ENCODE measurements around the gene GBX1.

The GBX1 gene

DNA sequence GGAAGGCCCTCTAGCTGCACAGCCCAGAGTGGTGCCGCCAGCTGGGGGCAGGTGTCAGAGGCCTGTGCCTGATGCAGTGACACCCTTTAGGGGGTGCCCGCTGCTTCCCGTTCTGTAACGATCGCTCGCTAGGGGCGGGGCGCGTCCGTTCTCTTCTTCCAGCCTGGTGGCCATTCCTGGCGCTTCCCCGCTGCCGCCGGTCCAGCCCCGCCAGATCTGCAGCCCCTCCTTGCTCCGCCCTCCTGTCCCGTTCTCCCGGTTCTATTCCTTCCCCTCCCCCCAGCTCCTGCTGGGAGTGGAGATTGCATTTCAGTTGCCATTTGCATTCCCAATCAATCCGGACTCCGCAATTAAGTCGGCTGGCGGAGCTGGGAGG, 42.0 kb downstream of the GBX1 start:
- DNase-seq = no peak

DNA sequence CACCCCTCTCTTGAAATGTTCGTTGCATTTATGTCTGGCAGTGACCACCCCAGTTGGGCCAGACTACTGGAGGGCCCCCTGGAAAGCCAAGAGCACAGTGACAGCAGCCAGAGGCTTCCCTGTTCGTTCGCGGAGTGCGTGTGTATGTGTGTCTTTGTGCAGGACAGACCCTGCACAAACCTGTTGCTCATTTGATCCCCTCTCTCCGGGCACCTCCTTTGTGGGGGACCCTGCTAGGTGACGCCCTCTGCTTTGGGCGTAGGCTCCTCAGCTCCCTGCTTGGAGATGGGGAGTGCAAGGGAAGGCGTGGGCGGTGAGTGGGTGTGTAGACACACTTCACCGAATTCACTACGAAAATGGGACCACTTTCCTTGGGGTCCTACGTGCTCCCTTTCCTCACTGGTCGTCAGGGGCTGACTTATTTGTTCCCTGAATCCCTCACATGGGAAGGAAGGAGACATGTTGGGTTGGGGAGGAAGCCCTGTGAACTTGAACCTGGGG, 42.5 kb downstream of the GBX1 start:
- no peak for DNase-seq

DNA sequence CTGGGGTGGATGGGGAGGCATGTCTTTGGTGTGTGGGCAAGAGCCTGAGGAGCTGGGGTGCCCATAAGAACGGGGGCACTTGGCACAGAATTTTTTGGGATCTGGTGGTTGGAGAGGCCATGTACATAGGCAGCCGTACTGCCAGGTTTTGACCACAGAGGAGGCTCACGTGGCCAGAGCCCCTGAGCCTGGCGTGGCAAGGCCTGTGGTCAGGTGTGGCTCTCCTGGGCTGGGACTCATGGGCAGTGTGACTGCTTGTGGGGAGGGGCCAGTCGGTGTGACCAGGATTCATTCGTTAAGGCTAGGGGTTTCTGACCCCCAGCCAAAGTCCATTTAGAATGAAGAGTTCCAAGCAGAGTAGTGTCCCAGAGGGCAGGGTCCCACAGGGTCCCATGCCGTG, 43.0 kb downstream of the GBX1 start:
- DNase-seq = no peak

DNA sequence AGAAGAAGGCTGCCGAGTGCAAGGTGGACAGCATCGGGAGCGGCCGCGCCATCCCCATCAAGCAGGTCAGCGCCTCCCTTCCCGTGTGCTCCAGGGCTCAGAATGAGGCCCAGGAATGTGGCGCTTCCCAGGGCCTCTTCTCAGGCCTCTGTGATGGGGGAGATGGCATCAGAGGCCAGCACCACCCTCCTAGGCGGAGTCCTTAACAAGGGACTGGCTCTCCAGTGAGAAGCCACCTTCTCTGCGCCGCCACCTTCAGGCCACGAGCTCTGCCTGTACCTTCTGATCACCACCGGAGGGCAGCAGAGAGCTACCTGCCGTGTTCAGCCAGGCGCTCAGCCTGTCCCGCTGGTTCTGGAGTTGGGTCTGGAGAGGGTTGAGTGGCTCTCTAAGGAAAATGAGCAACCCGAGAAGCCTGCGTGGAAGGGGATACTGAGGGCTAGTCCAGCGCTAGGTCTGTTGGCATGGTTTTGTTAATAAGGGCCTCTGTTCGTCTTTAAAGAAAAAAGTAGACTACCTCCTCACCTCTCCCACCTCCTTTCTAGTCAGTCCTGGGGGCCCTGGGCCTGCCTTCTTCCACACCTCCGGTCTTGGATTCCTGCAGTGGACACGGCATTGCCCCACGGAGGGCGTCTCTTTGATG, 43.6 kb downstream of the GBX1 start:
- peak; percentile 82 for DNase-seq

DNA sequence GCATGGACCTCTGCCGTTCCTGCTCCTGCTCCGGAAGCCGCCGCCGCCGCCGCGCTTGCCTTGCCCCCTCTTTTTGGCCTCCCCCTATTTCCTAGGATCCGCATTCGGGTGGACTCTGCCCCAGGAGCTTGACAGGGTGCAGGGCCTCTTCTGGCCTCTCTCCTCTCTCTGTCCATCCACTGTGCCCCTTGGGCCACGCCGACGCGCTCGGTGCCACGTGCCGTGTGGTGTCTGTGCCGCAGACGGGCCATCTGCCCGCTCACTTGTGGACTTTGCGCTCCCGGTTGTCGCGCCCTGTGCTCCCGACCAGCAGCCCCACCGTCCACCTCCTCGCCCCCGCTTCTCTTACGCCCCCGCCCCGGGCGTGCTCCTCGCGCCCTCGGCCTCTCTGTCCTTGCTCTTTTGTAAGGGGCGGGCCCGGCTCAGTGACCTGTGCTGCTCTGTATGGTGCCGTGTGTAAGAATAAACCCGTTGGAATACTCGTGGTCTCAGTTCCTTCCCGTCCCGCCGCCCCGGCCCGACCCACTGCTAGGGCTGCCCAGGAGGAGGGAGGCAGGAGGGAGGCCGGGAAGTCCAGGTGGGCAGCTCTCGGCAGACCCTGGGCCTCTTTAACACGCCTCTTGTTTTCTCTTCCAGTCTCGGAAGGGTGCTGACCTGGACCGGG, 44.2 kb downstream of the GBX1 start:
- no peak for DNase-seq

DNA sequence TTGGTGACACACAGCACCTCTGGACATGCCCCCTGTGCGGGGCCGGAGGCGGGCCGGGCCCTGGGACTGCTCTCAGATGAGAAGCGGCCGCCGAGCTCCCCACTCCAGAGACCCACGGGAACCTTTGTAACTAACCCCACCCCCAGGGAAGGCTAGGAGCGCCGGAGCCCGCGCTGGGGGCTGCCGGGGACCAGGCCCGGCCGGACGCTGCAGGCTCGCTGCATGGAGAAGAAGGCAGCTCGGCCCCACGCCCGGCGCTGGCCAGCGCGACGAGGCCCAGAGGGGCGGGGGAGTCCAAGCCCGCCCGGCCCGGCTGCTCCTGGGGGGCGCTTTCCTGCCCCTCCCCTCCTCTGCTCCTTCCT, 44.7 kb downstream of the GBX1 start:
- DNase-seq = no peak

DNA sequence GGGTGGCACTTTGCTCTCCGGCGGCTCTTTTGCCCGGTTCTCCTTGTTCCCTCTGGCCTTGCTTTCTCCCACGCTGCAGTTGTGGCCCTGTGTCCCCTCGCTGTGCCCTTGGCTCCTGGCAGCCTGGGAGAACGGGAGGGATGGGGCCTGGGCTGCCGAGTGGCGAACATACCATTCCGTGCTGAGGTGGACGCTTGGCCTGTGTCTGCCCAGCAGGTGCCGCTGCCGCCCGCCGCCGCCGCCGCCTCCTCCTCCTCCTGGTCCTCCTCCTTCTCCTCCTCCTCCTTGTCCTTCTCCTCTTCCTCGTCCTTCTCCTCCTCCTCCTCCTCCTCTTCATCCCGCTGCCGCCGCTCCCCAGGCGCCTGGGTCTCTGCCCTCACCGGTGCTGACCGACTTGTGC, 45.2 kb downstream of the GBX1 start:
- DNase-seq = no peak

DNA sequence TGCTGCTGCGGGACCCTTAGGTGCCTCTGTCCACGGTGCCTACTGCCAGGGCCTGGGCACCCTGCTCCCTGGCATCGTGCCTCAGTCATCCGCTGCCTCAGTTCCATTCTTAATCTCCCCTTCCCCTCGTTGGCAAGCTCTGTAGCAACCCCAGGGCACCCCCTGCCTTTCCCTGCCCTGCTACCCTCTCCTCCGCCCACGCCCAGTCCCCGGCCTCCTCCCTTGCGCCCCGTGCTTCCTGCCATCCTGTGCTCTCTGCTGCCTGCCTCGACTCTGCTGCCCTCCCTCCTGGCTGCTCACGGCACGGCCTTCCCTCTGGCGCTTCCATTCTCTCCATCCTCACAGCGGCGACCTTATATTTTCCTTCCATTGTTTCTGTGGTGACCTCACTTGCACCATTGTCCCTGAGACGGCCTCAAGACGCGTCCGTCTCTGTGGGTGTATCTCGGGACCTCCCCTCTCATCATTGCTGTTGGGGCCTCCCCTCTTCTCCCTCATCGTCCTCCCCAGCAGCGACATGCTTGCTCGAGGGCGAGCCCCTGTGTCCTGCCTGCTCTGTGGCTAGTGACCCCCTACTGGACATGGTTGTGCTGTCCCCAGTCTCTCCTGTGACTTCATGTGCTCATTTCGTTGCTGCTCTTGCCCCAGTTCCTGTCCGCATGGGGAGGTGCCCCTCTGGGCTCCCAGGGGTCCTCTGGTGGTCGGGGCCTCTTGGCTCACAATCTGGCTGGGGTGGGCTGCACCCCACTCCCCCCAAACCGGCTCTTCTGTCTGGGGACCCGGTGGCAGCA, 45.9 kb downstream of the GBX1 start:
- DNase-seq = no peak

DNA sequence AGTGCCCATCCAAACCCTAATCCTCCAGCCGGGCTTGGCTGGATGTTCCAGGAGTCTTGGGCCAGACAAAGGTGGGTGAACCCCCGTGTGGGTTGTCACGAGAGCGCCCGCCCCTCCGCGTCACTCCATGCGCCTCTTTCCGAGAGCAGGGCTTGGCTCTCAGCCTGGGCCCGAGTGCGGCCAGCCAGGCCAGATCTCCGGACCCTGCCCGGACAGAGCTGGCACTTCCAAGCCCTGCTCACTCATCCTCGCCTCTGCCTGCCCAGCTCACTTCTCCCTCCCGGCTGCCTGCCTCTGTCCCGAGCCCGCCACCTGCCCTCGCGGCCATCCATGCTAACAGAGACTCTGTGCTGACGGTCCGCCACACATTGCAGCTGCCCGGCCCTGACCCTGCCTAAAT, 46.6 kb downstream of the GBX1 start:
- no peak for DNase-seq

DNA sequence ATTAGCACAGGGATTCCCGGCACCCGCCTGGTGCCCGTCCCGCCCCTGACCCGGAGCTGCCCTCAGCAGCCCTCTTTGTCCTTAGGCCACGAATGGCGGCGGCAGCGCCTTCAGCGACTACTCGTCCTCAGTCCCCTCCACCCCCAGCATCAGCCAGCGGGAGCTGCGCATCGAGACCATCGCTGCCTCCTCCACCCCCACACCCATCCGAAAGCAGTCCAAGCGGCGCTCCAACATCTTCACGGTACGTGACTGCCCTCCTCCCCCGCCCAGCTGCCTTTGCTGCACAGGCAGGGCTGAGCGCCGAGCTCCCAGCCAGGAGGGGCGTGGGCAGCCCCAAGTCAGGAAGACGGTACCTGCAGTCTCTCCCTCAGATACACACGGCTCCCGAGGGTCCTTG, 47.6 kb downstream of the GBX1 start:
- no peak for DNase-seq

DNA sequence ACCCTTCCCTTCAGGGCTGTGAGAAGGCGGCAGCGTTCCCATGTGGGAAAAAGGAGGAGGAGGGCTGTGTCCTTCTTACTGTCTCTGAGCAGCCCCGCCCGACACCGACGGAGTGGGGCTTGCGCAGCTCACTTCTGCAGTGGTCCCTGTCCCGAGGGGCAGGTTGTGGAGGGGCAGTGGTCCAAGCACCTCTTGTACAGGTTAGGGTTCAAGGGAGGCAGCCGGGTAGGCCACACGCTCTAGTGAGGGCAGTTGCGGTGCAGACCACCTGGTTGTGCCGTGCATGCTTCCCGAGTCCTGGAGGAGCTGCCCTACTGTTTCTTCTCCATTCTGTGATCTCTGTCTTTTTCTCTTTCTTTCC, 48.5 kb downstream of the GBX1 start:
- DNase-seq = no peak

DNA sequence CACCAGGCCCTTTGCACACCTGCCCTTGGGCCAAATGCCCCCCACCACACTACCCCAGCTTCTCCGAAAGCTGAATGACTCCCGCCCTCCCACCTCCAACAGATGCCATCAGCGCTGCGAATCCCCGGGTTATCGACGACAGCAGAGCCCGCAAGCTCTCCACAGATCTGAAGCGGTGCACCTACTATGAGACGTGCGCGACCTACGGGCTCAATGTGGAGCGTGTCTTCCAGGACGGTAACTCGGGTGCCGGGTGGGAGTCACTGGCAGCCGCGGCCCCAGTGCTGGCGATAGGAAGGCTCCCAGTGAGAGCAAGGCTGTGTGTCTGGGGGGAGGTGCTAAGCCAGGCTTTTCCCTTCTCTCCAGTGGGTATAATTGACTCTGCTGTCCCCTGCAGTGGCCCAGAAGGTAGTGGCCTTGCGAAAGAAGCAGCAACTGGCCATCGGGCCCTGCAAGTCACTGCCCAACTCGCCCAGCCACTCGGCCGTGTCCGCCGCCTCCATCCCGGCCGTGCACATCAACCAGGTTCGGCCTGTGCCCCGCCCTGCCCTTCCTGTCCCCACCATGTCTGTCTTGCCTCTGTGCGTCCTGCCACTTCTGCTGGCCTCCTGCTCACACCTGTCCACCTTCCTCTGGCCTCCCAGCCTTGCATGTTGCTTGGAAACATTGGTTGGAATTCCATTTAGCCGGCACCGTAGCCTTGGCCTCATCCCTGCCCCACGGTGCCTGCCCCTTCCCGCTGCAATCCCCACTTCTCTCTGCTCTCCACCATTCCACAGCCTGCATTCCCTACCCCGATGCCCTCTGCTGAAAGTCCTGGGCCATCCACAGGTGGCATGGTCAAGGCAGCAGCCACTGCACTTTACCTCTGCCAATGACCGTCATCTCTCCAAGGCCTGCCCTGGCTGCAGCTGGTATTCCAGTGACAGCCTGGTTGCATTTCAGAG, 49.1 kb downstream of the GBX1 start:
- no peak for DNase-seq

DNA sequence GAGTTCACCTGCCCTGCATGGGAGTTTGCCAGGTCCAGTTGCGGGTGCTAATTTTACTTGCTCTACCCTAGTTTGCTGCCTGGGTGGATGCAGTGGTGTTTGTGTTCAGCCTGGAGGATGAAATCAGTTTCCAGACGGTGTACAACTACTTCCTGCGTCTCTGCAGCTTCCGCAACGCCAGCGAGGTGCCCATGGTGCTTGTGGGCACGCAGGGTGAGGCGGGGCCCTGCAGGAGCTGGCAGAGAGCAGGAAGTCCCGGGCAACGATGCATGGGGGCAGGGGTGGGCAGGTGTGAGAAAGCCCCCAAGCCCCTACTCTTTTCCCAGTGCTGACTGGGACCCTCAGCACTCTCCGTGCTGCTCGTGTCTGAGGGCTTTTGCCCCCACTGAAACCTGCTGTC, 49.9 kb downstream of the GBX1 start:
- no peak for DNase-seq

DNA sequence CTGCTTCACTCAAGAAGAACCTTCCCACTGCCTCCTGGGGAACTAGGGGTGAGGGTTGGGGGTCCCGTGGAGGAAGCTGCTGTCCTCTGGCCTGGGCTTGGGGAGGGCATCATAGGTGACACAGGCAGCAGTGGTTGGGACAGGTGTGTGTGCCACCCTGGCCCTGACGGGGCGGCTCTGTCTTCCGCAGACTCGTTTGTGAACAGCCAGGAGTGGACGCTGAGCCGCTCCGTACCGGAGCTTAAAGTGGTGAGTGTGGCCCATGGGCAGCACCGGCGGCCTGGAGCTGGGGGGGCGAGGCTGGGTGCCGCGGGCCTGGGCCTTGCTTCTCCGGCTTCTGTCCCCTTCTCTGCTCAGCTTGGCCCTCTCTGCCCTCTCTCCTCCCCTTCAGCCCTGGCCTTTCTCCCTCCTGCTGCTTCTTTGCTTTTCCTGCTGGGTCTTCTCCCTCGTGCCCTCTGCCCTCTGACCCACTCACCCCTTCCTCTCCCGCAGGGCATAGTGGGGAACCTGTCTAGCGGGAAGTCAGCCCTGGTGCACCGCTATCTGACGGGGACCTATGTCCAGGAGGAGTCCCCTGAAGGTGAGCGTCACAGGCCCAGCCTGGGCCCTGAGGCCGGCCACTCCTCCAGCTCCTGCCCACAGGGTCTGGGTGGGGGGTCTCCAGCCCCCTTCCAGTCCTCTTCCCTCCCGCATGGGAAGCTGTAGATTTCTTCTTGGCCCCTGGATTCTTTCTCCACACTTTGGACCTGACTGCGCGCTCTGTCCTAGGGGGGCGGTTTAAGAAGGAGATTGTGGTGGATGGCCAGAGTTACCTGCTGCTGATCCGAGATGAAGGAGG, 50.7 kb downstream of the GBX1 start:
- DNase-seq = no peak

DNA sequence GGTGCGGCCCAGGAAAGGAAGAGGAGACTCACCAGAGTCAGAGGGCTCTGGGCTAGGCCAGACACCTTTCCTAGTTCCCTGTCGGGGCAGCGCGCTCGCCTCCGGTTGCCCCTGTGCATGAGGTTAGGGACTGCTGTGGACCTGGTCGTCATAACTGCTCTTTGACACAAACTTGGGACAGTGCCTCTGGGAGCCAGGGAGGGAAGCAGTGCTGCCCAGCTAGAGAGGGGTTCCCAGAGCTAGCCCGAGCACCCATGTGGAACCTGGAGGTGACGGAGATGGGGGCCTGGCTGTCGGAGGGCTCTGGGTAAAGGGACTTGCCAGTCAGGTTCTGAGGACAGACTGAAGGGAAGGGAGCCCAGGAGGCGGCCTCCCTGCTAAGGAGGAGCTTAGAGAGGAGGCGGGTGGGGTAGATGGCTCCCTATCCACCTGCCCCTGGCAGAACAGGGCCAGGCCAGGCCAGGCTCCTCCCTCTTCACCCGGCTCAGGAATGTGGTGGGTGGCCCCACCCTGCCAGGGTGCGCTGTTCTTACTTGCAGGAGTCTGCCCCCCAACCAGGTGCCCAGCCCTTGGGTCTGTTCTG, 51.6 kb downstream of the GBX1 start:
- DNase-seq = no peak

DNA sequence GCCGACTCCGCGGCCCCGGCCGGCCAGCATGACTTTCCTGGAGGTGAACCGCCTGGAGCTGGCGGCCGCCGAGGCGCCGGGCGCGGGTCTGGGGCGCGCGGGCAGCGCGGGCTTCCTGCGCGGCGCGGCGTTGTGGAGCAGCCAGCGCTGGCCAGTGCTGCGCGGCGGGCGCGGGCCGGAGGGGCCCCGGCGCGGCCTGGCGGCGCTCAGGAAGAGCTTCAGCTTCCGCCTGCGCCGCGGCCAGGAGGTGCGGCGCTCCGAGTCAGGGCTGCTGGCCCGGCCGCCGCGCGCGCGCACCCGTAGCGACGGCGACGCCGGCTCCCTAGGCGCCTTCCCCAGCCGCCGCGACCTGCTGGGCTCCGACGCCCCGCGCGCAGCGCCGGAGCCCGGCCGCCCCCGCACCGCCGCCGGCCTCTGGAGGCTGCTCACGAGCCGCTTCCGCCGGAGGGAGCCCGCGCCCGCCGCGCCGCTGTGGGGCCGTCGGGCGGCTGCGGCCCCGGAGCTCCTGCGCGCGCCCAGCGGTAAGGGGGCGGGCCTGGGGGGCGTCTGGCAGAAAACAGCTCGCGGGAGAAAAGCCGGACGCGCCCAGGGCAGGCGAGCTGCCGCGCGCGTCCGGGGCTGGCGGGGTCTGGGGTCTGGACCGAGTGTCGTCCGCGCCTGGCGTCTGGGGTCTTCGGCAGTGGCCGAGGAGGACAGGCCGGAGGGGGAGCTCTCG, 52.2 kb downstream of the GBX1 start:
- no peak for DNase-seq

DNA sequence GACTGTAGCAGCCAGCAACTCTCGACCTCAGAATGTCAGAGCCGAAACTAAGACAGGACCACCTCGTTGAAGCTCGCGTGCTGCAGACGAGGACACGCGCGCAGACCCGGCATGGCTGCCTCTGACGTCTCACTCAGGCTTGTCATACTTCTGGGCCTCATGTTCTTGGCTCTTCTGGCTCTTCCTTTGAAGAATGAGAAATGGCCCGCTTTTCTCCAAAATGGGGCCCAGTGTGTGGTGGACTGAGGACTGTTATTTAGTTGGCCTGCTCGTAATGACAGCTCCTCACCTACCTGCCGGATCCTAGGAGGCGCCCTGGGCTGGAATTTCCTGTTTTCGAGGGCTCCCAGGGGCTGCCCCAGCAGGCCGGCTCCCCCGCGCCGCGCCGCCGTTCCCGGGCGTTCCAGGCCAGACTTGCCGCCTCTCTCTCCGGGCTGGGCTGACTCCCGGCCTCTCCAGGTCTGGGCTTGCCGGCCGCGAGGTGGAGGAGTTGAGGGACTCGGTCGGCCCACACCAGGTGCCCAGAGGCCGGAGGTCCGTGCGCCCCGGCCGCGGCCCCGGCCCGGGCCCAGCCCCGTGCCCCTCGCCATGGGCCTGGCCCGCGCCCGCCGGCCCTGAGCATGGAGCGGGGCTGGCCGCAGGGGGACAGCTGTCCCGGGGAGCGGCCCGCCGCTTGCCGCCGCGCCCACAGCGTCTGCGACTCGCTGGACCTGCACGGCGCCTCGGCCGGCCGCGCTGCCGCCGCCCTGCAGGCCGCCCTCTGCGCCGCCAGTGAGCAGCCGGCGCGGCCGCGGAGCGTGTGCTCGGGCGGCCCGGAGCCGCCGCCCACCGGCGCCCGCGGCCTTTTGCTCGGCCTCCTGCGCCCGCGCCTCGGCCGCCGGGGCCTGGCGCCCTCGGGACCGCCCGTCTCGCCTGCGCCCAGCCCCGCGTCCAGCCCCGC, 53.1 kb downstream of the GBX1 start:
- no peak for DNase-seq

DNA sequence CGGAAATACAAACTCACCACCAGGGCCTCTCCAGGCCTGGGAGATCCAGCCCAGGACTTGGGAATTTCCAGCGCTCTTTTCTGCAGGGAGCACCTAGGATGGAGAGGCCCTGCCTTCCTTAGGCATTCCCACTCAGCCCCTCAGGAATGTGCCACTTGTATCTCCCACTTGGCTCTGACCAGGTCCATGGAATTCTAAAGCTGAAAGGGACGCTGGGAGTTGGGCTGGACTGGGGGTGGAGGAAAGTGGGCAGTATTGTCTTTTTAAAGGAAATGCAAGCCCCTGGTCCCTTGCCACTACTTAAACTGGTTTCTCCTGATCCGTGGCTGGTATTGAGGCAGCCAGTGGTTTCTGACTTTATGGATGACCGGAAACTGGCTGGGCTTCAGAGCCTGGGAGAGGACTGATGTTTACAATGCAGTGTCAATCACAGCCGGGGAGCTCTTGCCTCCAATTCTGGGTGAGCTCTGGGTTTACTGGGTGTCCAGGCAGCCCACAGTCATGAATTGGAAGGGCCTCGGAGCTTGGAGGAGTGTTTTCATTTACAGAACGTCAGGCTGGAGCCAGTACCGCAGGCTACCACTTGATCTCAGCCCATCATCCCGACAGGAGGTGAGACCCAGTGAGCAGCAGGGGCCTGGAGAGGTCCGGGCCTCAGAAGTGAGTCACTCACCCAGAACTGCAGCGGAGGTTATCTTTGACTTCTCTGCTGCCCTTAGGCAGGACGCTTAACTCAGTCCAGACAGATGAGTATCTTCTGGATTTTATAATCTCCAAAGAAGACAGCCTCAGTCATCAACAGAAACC, 53.9 kb downstream of the GBX1 start:
- DNase-seq = no peak

All from NCI-H1092 treated with DMSO at 0.1 percent for 48 hours (cell line).